A673 (cell line): Measurements from ENCODE around the gene FGF11.

Experiments
- EZH2 ChIP-seq: fragments of 200-600 bp; sonication (generic); IDR thresholded peaks from 2 replicates; pipeline ENCODE4 v1.6.1; 2017; ENCODE audit warnings: borderline replicate concordance, low read depth, mild to moderate bottlenecking, mixed read lengths, antibody characterized with exemption, low read length; ENCODE audit not compliant: poor library complexity, severe bottlenecking
- TF ChIP-seq, protein P1 (sequence below): fragments of 300-800, 200-600 bp; sonication (generic); conservative IDR thresholded peaks from 2 replicates; pipeline ENCODE4 v1.5.1; 2017; ENCODE audit warnings: low read depth, mild to moderate bottlenecking, antibody characterized with exemption, low read length, moderate library complexity, mixed read lengths

DNA sequence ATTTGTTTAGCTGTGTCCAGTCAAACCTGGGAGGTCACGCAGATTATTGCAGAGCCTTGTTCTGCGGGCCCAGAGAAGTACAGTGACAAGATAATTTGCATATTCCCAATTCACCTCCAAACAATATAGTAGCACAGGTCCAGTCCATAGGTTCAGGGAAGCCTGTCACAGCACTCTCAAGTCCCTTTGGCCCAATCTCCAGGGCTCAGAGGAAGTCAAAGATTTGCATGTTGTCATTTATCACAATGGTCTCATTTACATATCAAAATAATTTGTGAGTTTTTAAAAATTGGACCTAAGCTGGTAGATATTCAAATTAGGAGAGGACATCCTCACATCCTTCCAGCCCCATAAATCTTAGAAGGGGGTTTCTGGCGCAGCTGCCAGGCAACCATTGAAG is 28.2 kb downstream of the FGF11 start:
- TF ChIP-seq, protein P1, sequence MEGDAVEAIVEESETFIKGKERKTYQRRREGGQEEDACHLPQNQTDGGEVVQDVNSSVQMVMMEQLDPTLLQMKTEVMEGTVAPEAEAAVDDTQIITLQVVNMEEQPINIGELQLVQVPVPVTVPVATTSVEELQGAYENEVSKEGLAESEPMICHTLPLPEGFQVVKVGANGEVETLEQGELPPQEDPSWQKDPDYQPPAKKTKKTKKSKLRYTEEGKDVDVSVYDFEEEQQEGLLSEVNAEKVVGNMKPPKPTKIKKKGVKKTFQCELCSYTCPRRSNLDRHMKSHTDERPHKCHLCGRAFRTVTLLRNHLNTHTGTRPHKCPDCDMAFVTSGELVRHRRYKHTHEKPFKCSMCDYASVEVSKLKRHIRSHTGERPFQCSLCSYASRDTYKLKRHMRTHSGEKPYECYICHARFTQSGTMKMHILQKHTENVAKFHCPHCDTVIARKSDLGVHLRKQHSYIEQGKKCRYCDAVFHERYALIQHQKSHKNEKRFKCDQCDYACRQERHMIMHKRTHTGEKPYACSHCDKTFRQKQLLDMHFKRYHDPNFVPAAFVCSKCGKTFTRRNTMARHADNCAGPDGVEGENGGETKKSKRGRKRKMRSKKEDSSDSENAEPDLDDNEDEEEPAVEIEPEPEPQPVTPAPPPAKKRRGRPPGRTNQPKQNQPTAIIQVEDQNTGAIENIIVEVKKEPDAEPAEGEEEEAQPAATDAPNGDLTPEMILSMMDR = no peak
- no peak for TF ChIP-seq EZH2
